Right lobe of liver (tissue), 4 donors: Measurements from ENCODE around the gene TBX2.

ENCODE experiments used
- CTCF ChIP-seq, 4 donors: fragments of 200-600 bp in 3 of 4; fragments of 450-650 bp in 1 of 4; IDR thresholded peaks; one replicate each; pipeline versions ENCODE4 v1.5.1 to v1.8.0; 2016 to 2022; ENCODE audit warnings: antibody characterized with exemption in 4 of 4, mild to moderate bottlenecking in 2 of 4
- POLR2A ChIP-seq: fragments of 450-650 bp; IDR thresholded peaks from one replicate; pipeline ENCODE4 v1.6.1; 2017; ENCODE audit warnings: antibody characterized with exemption, mild to moderate bottlenecking
- donor health status: DM: no; HTN: no; CAD: no.
- donor health status: DM: no; HTN: no; CAD: no.
- donor health status: DM: no; HTN: yes; CAD: no.

GRCh38 chr17:61402073-61402541 lies 2.5 kb downstream of the TBX2 start:
- TF ChIP-seq CTCF (IDR thresholded peaks at IDR 0.05) = no peak
- TF ChIP-seq POLR2A = no peak
